HepG2 (cell line): ENCODE measurements around the gene STYXL1. TPM values are rescaled to one million over a fixed set of nuclear protein-coding genes. Genes with fewer than 3 reads are reported as not detected.

ENCODE experiments used
- ATAC-seq: fragments of 200-7000 bp; cut with Tn5 transposase; 3 replicates; pipeline ENCODE4 v1.9.1; 2020; ENCODE audit warnings: mild to moderate bottlenecking, moderate library complexity
- BruUV-seq: library from RNA; stranded (reverse); fragments of 400-500 nt; replicated peaks from 2 replicates; lab custom pipeline; 2021; lab: Mats Ljungman, UMichigan
- CTCF ChIA-PET: fragments of 300-600 bp; formaldehyde crosslinking; extraction: SDS; loops from one replicate; lab custom pipeline; 2021; ENCODE audit warnings: low total read pairs, inconsistent platforms, low intra/inter-chr PET ratio; lab: Yijun Ruan, JAX
- POLR2A ChIA-PET: fragments of 350-600 bp; sonication (Branson Sonifier 250); formaldehyde crosslinking; loops from one replicate; lab custom pipeline; 2020; ENCODE audit warnings: antibody characterized with exemption, inconsistent platforms; lab: Yijun Ruan, JAX
- DNase-seq: peaks from one replicate; pipeline ENCODE4 v3.0.0-alpha.2; 2015; ENCODE audit warnings: low spot score
- FAIRE-seq: peaks from 3 replicates; lab custom pipeline; 2011; peaks lifted over from hg19 to GRCh38; lab: Jason Lieb, UNC
- H2AFZ ChIP-seq: one replicate; pipeline ENCODE4 v1.6.1; 2011; ENCODE audit warnings: low read length, inconsistent platforms
- H3K27ac ChIP-seq: fragments of 300-600 bp; 3 replicates; pipeline ENCODE4 v1.8.0; 2011; ENCODE audit warnings: mixed run types, mild to moderate bottlenecking, mixed read lengths, low read length, inconsistent platforms; ENCODE audit not compliant: insufficient read depth; ENCODE audit errors: extremely low read length
- H3K27me3 ChIP-seq, 2 experiments: fragments of 200-600 bp in 1 of 2; 2 replicates in 1 of 2; 3 replicates in 1 of 2; pipeline versions ENCODE4 v1.6.0 to v1.8.0; 2011; ENCODE audit warnings: low read length in 2 of 2, mild to moderate bottlenecking in 2 of 2, moderate library complexity in 2 of 2, inconsistent platforms in 1 of 2; ENCODE audit not compliant: insufficient read depth in 2 of 2, control insufficient read depth in 1 of 2
- H3K36me3 ChIP-seq, 2 experiments: fragments of 200-600 bp in 1 of 2; replicated peaks in 1 of 2; 2 replicates in 1 of 2; 3 replicates in 1 of 2; pipeline versions ENCODE4 v1.5.1 to v1.8.0; 2011; ENCODE audit warnings: low read length in 2 of 2, inconsistent platforms in 1 of 2; ENCODE audit not compliant: insufficient read depth in 2 of 2, control insufficient read depth in 1 of 2
- H3K4me1 ChIP-seq: 2 replicates; pipeline ENCODE4 v1.5.1; 2012; ENCODE audit warnings: low read length, inconsistent platforms; ENCODE audit not compliant: insufficient read depth
- H3K4me2 ChIP-seq: 2 replicates; pipeline ENCODE4 v1.6.0; 2011; ENCODE audit warnings: low read depth, low read length, inconsistent platforms
- H3K4me3 ChIP-seq, 3 experiments: fragments of 200-600 bp in 1 of 3; sonication (generic), shearing (Covaris generic) in 1 of 3; replicated peaks in 1 of 3; 2 replicates each; pipeline ENCODE4 v1.5.1; 2011 to 2016; ENCODE audit warnings: low read length in 3 of 3, inconsistent platforms in 2 of 3, low read depth in 2 of 3, mild to moderate bottlenecking in 2 of 3, control low read depth in 1 of 3, mixed read lengths in 1 of 3; ENCODE audit not compliant: insufficient read depth in 1 of 3
- H3K79me2 ChIP-seq: one replicate; pipeline ENCODE4 v1.6.1; 2011; ENCODE audit warnings: low read length, inconsistent platforms; ENCODE audit not compliant: insufficient read depth
- H3K9ac ChIP-seq: 2 replicates; pipeline ENCODE4 v1.6.0; 2011; ENCODE audit warnings: mild to moderate bottlenecking, low read depth, low read length, inconsistent platforms; ENCODE audit not compliant: insufficient read depth
- H3K9me3 ChIP-seq: 2 replicates; pipeline ENCODE4 v1.5.1; 2012; ENCODE audit warnings: mild to moderate bottlenecking, low read length
- H4K20me1 ChIP-seq: 2 replicates; pipeline ENCODE4 v1.6.0; 2011; ENCODE audit warnings: inconsistent platforms, mild to moderate bottlenecking, low read length, moderate library complexity; ENCODE audit not compliant: insufficient read depth
- CTCF ChIP-seq: sonication (generic); formaldehyde crosslinking; IDR thresholded peaks from 2 replicates; pipeline ENCODE4 v1.5.0; 2020; ENCODE audit warnings: mild to moderate bottlenecking, missing genetic modification reagents, moderate library complexity
- FOXM1 ChIP-seq: sonication (generic); formaldehyde crosslinking; IDR thresholded peaks from 2 replicates; pipeline ENCODE4 v1.5.0; 2020; ENCODE audit warnings: missing genetic modification reagents
- MED13 ChIP-seq: sonication (generic); formaldehyde crosslinking; IDR thresholded peaks from 2 replicates; pipeline ENCODE4 v1.5.0; 2020; ENCODE audit warnings: missing genetic modification reagents
- POLR2AphosphoS2 ChIP-seq: IDR thresholded peaks from 2 replicates; pipeline ENCODE4 v1.6.1; 2011; ENCODE audit warnings: low read depth, low read length, improper control_type of control experiment
- PREB ChIP-seq: sonication (generic); formaldehyde crosslinking; IDR thresholded peaks from 2 replicates; pipeline ENCODE4 v1.4.0; 2020; ENCODE audit warnings: missing genetic modification reagents
- TMF1 ChIP-seq: sonication (generic); formaldehyde crosslinking; IDR thresholded peaks from 2 replicates; pipeline ENCODE4 v1.8.1; 2022; ENCODE audit warnings: low read depth, missing genetic modification reagents
- ZBTB25 ChIP-seq: IDR thresholded peaks from 2 replicates; pipeline ENCODE4 v1.6.1; 2018; ENCODE audit warnings: missing genetic modification reagents
- ZFAT ChIP-seq: sonication (generic); formaldehyde crosslinking; conservative IDR thresholded peaks from 2 replicates; pipeline ENCODE4 v1.8.1; 2023; ENCODE audit warnings: missing genetic modification reagents, inconsistent platforms
- ZNF24 ChIP-seq: fragments of 450-650 bp; IDR thresholded peaks from 2 replicates; pipeline ENCODE4 v1.6.1; 2017; ENCODE audit warnings: antibody characterized with exemption, mild to moderate bottlenecking
- ZNF329 ChIP-seq: sonication (generic); formaldehyde crosslinking; IDR thresholded peaks from 2 replicates; pipeline ENCODE4 v1.9.0; 2021; ENCODE audit warnings: low read depth, mild to moderate bottlenecking, missing genetic modification reagents
- ZNF382 ChIP-seq: sonication (generic); formaldehyde crosslinking; IDR thresholded peaks from 2 replicates; pipeline ENCODE4 v1.5.0; 2020; ENCODE audit warnings: missing genetic modification reagents, mild to moderate bottlenecking, borderline replicate concordance
- ZNF383 ChIP-seq: sonication (generic); formaldehyde crosslinking; IDR thresholded peaks from 2 replicates; pipeline ENCODE4 v1.4.0; 2020; ENCODE audit warnings: missing genetic modification reagents, mild to moderate bottlenecking, borderline replicate concordance
- ZNF430 ChIP-seq: sonication (generic); formaldehyde crosslinking; IDR thresholded peaks from 2 replicates; pipeline ENCODE4 v1.9.0; 2021; ENCODE audit warnings: mild to moderate bottlenecking, missing genetic modification reagents
- ZNF616 ChIP-seq: sonication (generic); formaldehyde crosslinking; IDR thresholded peaks from 2 replicates; pipeline ENCODE4 v1.5.0; 2020; ENCODE audit warnings: low read depth, mild to moderate bottlenecking, missing genetic modification reagents
- WGBS: methylation state at CpG from one replicate; pipeline ENCODE4 v1.1.6; 2017; ENCODE audit warnings: low lambda C conversion rate; 5-methylcytosine and 5-hydroxymethylcytosine counted together
- in situ Hi-C: cut with HindIII; loops from 2 replicates; pipeline ENCODE4 v1.10.0; 2017; ENCODE audit warnings: low pct_unique_long_range_greater_than_20kb; ENCODE audit not compliant: extremely low pct_ligation_motif_present
- intact Hi-C: fragments of 100-400 bp; cut with micrococcal nuclease; formaldehyde crosslinking; loops from one replicate; pipeline ENCODE4 v1.10.0; 2022; ENCODE audit not compliant: unreplicated experiment
- polyA plus RNA-seq, 8 experiments: library from polyadenylated mRNA; depleted of rRNA in 3 of 8; stranded (reverse) in 7 of 8; unstranded in 1 of 8; fragments of >200 nt; fragmentation: Illumina TruSeq in 4 of 8; extraction: Trizol in 4 of 8; gene quantifications; 2 replicates each; pipeline versions ENCODE4 v1.2.1 to v1.2.3, GENCODE V29; 2011 to 2016; ENCODE audit warnings: low read depth in 4 of 8, missing spikeins in 1 of 8, mixed read lengths in 1 of 8; ENCODE audit not compliant: insufficient read depth in 1 of 8
- total RNA-seq, 5 experiments: library from RNA; depleted of rRNA; stranded (reverse); fragments of >200 nt; fragmentation: Illumina TruSeq; extraction: Trizol; gene quantifications; 2 replicates each; pipeline ENCODE4 v1.2.3, GENCODE V29; 2016; ENCODE audit warnings: low read depth in 1 of 5
- TF ChIP-seq, protein P1 (sequence below): sonication (generic); formaldehyde crosslinking; IDR thresholded peaks from 2 replicates; pipeline ENCODE4 v1.5.0; 2020; ENCODE audit warnings: mild to moderate bottlenecking, missing genetic modification reagents

STYXL1 gene
- total and polyA plus RNA-seq, 2 of the 13 experiments (the other 11 are each of a cell fraction or from before 2014, with no cell fraction given): 23.9 to 38.3 TPM

DNA sequence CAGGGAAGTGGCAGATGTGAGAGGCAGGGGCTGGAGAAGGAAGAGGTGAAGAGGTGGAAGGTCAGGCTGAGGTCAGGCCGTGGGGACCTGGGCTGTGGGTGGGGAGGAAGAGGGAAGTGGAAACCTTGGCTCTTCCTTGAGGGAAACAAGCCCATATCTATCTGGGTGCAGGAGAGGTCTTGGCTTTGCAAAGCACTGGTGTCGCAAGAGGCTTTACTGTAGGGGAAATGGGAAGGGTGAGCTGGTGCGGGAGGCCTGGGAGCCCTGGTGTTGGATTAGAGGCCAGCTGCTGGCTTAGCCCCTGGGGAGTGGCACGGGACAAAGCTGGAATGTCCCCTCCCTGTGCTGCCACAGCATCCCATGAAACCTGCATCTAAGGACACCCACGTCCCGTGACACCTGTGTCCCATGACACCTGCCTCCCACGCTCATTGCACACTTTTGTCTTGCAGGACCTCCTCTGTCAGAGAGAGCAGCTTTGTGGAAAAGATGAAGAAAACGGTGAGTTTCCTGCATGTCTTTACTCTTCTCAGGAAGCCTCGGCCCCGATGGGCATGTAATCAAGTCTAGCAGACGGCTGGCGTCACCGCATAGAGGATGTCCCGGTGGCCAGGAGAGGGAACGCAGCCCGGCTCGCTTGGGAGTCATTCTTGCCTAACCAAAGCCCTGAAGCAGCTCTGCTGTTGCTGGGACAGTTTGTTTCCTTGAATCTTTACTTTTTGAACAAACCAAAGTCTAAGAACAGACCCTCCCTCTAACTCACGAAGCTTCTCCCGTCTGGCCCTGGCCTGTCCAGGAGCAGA is 75.6 kb downstream of the STYXL1 start (continued):
- TF ChIP-seq PREB: no peak
- TF ChIP-seq ZFAT (CRISPR knock-in tag): no peak
- no peak for TF ChIP-seq MED13 (CRISPR knock-in tag)
- no peak for TF ChIP-seq ZNF430 (CRISPR knock-in tag)
- TF ChIP-seq ZNF383 (CRISPR knock-in tag): no peak
- TF ChIP-seq POLR2AphosphoS2: no peak
- no peak for TF ChIP-seq TMF1 (CRISPR knock-in tag)
- TF ChIP-seq, all 625 proteins: peak for 5

- in situ Hi-C loops: no loop called here
- TF ChIP-seq ZNF329: no peak
- no peak for TF ChIP-seq ZBTB25 (CRISPR knock-in tag)
- TF ChIP-seq CTCF: peak; percentile 39
- no peak for TF ChIP-seq ZNF616 (CRISPR knock-in tag)
- TF ChIP-seq, protein P1, sequence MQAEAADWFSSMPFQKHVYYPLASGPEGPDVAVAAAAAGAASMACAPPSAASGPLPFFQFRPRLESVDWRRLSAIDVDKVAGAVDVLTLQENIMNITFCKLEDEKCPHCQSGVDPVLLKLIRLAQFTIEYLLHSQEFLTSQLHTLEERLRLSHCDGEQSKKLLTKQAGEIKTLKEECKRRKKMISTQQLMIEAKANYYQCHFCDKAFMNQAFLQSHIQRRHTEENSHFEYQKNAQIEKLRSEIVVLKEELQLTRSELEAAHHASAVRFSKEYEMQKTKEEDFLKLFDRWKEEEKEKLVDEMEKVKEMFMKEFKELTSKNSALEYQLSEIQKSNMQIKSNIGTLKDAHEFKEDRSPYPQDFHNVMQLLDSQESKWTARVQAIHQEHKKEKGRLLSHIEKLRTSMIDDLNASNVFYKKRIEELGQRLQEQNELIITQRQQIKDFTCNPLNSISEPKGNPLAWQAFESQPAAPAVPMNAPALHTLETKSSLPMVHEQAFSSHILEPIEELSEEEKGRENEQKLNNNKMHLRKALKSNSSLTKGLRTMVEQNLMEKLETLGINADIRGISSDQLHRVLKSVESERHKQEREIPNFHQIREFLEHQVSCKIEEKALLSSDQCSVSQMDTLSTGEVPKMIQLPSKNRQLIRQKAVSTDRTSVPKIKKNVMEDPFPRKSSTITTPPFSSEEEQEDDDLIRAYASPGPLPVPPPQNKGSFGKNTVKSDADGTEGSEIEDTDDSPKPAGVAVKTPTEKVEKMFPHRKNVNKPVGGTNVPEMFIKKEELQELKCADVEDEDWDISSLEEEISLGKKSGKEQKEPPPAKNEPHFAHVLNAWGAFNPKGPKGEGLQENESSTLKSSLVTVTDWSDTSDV (CRISPR knock-in tag): no peak
- TF ChIP-seq ZNF24: no peak
- no peak for TF ChIP-seq FOXM1 (CRISPR knock-in tag)
- TF ChIP-seq ZNF382 (CRISPR knock-in tag): no peak
Observed at GRCh38 chr7:75971309-75971960, 76.4 kb downstream of the STYXL1 start.

More at GRCh38 chr7:75971309-75971960, 76.4 kb downstream of the STYXL1 start:
- intact Hi-C loops: no loop called here
- Histone ChIP-seq H3K27me3 (no peaks in the 10 kb centered on the region), H3K9ac (no peak overlapping the region), H2AFZ (no peak overlapping the region), H3K9me3 (no peaks in the 10 kb centered on the region), H3K4me3 (no peak overlapping the region), H4K20me1 (peaks cover 43% of the 10 kb centered on the region), H3K27ac (peak overlapping the region; percentile 40), H3K4me1 (peaks cover 32% of the 10 kb centered on the region), H3K79me2 (peaks cover 26% of the 10 kb centered on the region), H3K36me3 (peaks cover 25 to 84% of the 10 kb centered on the region in 2 experiments), H3K4me2 (no peak overlapping the region)
- BruUV-seq: no TSS peak
- 91% methylated on average over 14 of the region's 14 CpGs for WGBS
- POLR2A ChIA-PET: interaction anchor here (1.0 kb wide), 1 partner anchor 76 kb away, joined by 4 read pairs; the partner anchor contains the start of genes MDH2 and STYXL1
- DNase-seq: no peak
- ATAC-seq: peak; percentile 41
- FAIRE-seq: no peak
- CTCF ChIA-PET: interaction anchor here (0.9 to 1.3 kb wide), 2 partner anchors 104 to 105 kb away, joined by 3 to 4 read pairs; no protein-coding TSS in a partner anchor
